Activated CD4-positive, alpha-beta memory T cell treated with anti-CD3 and anti-CD28 coated beads for 36 hours (primary cell): ENCODE results near the gene AIF1. TPM values are rescaled to one million over a fixed set of nuclear protein-coding genes. Genes with fewer than 3 reads are reported as not detected.

Experiments used
- CTCF ChIA-PET: fragments of 350-600 bp; sonication (Branson Sonifier 250); formaldehyde crosslinking; loops from one replicate; lab custom pipeline; 2021; ENCODE audit warnings: antibody characterized with exemption, inconsistent platforms; lab: Charles Lee
- POLR2A ChIA-PET: fragments of 350-600 bp; sonication (Branson Sonifier 250); formaldehyde crosslinking; loops from one replicate; lab custom pipeline; 2021; ENCODE audit warnings: antibody characterized with exemption; lab: Charles Lee
- DNase-seq: peaks from one replicate; pipeline ENCODE4 v3.0.0-alpha.2; 2020
- H3K27ac Mint-ChIP-seq: one replicate; pipeline ENCODE4 v1.8.0; 2021; ENCODE audit warnings: mixed read lengths
- H3K27me3 Mint-ChIP-seq: one replicate; pipeline ENCODE4 v1.8.0; 2021; ENCODE audit warnings: mixed read lengths
- H3K36me3 Mint-ChIP-seq: one replicate; pipeline ENCODE4 v1.8.0; 2021; ENCODE audit warnings: mixed read lengths
- H3K4me1 Mint-ChIP-seq: one replicate; pipeline ENCODE4 v1.8.0; 2021; ENCODE audit warnings: low read depth, mixed read lengths
- H3K4me3 Mint-ChIP-seq: one replicate; pipeline ENCODE4 v1.8.0; 2021; ENCODE audit warnings: mild to moderate bottlenecking, mixed read lengths
- H3K9me3 Mint-ChIP-seq: one replicate; pipeline ENCODE4 v1.8.0; 2021; ENCODE audit warnings: mixed read lengths
- intact Hi-C: fragments of 100-400 bp; cut with micrococcal nuclease; formaldehyde crosslinking; loops from one replicate; pipeline ENCODE4 v1.15.1; 2023
- total RNA-seq, 2 experiments: library from RNA; stranded (reverse); gene quantifications; one replicate each; pipeline ENCODE4 v1.2.3, GENCODE V29; 2021

The AIF1 gene
- total RNA-seq, 2 experiments from 2014 or later, result 26.1 to 29.0 TPM

DNA sequence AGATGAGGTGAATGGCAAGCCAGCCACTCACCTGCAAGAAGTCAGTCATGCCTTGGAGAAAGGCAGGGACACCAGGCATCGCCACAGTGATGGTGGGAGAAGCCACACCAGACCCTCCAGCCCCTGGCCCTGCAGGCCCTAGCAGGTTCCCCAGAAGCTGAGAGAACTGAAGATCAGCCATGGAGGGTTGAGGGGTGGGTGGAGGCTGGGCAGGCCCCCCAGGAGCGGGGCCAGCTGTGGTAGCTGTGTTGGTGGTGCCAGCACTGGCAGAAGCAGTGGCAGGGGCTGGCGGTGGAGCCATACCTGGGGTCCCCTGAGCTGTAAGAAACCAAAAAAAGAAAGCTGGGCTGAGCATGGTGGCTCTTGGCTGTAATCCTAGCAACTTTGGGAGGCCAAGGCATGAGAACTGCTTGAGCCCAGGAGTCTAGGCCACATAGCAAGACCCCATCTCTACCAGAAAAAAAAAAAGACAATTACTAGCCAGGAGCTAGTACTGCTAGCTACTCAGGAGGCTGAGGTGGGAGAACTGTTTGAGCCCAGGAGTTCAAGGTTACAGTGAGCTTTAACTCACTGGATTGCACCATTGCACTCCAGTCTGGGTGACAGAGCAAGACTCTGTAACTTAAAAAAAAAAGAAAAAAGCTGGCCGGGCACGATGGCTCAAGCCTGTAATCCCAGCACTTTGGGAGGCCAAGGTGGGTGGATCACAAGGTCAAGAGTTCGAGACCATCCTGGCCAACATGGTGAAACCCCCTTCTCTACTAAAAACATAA lies 27.9 kb downstream of the AIF1 start:
- Mint-ChIP-seq H3K4me1 (peaks cover 5% of the 10 kb centered on the region), H3K9me3 (no peaks in the 10 kb centered on the region), H3K27ac (peak overlapping the region; percentile 25), H3K4me3 (no peak overlapping the region), H3K36me3 (peaks cover 45% of the 10 kb centered on the region), H3K27me3 (no peaks in the 10 kb centered on the region)
- no peak for DNase-seq
- intact Hi-C loops, result no loop called here
- ChIA-PET CTCF (interaction anchor here (0.7 to 1.4 kb wide), 2 partner anchors 46 to 47 kb away, joined by 3 read pairs; no protein-coding TSS in a partner anchor), POLR2A (interaction anchor here (0.6 kb wide), 1 partner anchor 78 kb away, joined by 3 read pairs; no protein-coding TSS in a partner anchor)

DNA sequence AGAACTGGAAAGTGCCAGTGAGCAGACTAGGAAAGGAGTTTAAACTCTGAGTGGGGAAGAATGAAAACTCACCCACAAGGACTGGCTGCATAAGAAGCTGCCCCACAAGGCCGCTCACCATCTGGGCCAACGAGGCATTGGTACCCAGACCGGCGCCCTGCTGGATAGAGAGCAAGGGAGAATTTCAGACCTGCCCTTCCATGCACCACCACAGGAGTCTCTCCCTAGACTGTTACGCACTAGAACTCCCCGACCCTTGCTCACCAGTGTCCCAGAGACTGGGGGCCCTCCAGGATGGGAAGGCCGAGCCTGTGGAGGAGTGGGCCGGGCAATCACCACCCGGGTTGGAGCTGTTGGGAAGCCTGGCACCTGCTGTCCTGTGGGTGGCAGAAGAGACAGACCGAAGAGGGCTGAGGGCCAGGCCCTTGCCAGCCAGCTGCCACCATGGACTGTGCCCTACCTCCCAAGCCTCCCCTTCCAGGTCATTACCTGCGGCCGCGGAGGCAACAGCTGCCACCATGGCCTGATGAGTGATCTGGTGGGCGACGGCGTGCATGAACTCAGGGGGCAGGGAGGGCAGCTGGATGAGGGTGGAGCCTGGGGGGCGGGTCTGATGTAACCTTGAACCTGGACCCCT lies 28.9 kb downstream of the AIF1 start:
- Mint-ChIP-seq H3K4me3 (no peak overlapping the region), H3K27ac (peak overlapping the region; percentile 33), H3K36me3 (peaks cover 51% of the 10 kb centered on the region), H3K27me3 (no peaks in the 10 kb centered on the region), H3K4me1 (peaks cover 8% of the 10 kb centered on the region), H3K9me3 (no peaks in the 10 kb centered on the region)
- DNase-seq, result no peak
- ChIA-PET POLR2A (interaction anchor here (0.6 to 1.8 kb wide), 2 partner anchors 17 to 79 kb away, joined by 3 to 4 read pairs; no protein-coding TSS in a partner anchor), CTCF (interaction anchor here (0.7 to 1.4 kb wide), 2 partner anchors 46 to 47 kb away, joined by 3 read pairs; no protein-coding TSS in a partner anchor)
- intact Hi-C loops, result no loop called here

DNA sequence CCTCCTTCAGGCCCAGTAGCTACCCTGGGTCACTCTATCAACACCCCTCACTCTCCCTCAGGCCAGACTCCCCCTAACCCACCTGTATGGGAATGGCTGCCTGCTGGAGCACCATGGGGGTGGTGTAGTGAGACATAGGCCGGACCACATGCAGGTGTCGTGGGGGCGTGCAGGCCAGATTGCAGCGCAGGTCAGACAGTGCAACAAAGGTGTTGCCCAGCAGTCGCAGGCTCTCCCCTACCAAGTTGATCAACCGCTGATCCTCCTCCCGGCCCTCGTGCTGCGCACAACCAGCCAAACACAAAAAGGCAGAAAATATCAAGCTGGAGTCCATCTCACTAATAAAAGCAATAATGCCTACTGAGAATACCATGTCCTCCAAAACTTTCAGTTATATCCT lies 30.3 kb downstream of the AIF1 start:
- Mint-ChIP-seq H3K27ac (peak overlapping the region; percentile 49), H3K27me3 (no peaks in the 10 kb centered on the region), H3K36me3 (peaks cover 51% of the 10 kb centered on the region), H3K9me3 (no peaks in the 10 kb centered on the region), H3K4me1 (peaks cover 12% of the 10 kb centered on the region), H3K4me3 (no peak overlapping the region)
- intact Hi-C loops, result no loop called here
- CTCF ChIA-PET, result interaction anchor here (0.6 kb wide), 1 partner anchor 1719 kb away, joined by 3 read pairs; no protein-coding TSS in a partner anchor
- POLR2A ChIA-PET, result interaction anchor here (1.8 kb wide), 1 partner anchor 18 kb away, joined by 4 read pairs; no protein-coding TSS in a partner anchor
- no peak for DNase-seq

DNA sequence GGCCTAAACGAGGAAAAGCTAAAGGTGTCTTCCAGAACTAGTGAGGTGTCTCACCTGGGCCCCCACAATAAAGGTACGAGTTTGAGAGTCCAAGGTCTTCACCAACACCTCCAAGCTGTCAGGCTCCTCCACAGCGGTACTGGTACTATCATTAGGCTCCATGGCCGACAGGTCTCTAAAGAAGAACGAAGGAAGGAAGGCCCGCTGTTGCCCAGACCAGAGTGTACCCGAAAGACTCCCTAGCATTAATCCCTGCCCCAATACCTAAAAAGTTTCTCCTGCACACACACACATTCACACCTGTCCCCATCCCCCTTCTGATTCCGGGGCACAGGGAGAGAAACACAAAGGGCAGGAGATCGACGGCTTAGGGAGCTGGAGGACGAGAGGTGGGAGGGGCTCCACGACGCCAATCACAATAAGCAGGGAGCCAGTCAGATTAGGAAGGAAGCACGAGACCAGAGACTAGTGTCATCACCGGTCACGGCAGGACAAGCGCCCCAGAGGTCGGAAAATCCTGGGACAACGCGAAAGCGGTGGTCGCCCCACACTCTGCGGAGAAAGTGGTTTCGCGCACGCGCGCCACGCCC lies 36.7 kb downstream of the AIF1 start:
- Mint-ChIP-seq H3K36me3 (peaks cover 42% of the 10 kb centered on the region), H3K4me1 (peaks cover 41% of the 10 kb centered on the region), H3K27ac (peak overlapping the region; percentile 99), H3K4me3 (peak overlapping the region; percentile 94), H3K9me3 (no peaks in the 10 kb centered on the region), H3K27me3 (no peaks in the 10 kb centered on the region)
- peak; percentile 82 for DNase-seq
- CTCF ChIA-PET, result interaction anchor here (0.6 to 2.2 kb wide), 11 partner anchors 10 to 211 kb away, joined by 3 to 10 read pairs (median 5); partner anchors contain the start of genes ATP6V1G2, GPANK1, HSPA1B and LSM2
- POLR2A ChIA-PET, result interaction anchor here (0.7 to 6.1 kb wide), 18 partner anchors 11 to 318 kb away, joined by 3 to 92 read pairs (median 4); partner anchors contain the start of genes C6orf47, CLIC1, CSNK2B and DDX39B
- intact Hi-C loops, result loop anchor here (1.0 to 5.0 kb wide), 7 partner anchors 9 to 159 kb away; partner anchors contain the start of genes C6orf47, DDX39B, NFKBIL1 and PRRC2A

DNA sequence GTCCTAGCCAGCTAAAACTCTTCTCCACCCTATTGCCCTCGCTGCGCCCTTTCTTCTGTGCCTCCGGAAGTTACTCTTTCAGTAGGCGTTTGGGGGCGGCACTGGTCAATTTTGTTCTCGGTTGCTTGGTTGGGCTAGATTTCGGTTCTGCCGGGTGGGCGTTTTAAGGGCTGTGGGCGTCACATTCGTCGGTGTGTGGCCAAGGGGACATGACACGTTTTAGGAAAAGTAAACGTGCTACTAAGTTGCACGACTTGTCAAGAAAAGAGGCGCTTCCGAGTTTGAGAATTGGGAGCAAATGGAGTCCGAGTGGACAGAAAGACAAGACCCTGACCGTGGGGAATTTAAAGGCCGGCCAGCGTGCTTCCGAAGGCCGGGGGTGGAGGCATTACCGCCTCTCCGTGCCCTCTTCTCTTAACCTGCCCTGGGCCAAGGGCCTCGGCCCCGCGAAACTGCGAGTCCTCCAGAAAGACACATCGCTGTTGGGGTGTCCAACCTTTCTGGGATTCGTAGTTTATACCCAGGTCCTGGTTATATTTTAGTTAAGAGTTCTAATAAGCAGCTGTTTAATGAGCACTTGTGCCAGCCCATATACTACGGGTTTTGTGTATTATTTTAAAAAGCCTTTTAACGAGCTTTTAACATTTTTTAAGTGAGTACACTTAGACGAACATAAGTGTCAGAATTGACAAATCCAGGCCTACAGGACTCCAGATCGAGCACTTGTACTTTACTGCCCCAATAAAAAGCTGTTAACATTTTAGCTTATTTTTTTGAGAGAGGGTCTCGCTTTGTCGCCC lies 38.1 kb downstream of the AIF1 start:
- intact Hi-C loops, result loop anchor here (1.0 to 5.0 kb wide), 7 partner anchors 7 to 161 kb away; partner anchors contain the start of genes C6orf47, DDX39B, NFKBIL1 and PRRC2A
- CTCF ChIA-PET, result interaction anchor here (0.7 to 2.3 kb wide), 7 partner anchors 8 to 174 kb away, joined by 3 to 10 read pairs (median 5); partner anchors contain the start of genes DDX39B, GPANK1 and HSPA1B

DNA sequence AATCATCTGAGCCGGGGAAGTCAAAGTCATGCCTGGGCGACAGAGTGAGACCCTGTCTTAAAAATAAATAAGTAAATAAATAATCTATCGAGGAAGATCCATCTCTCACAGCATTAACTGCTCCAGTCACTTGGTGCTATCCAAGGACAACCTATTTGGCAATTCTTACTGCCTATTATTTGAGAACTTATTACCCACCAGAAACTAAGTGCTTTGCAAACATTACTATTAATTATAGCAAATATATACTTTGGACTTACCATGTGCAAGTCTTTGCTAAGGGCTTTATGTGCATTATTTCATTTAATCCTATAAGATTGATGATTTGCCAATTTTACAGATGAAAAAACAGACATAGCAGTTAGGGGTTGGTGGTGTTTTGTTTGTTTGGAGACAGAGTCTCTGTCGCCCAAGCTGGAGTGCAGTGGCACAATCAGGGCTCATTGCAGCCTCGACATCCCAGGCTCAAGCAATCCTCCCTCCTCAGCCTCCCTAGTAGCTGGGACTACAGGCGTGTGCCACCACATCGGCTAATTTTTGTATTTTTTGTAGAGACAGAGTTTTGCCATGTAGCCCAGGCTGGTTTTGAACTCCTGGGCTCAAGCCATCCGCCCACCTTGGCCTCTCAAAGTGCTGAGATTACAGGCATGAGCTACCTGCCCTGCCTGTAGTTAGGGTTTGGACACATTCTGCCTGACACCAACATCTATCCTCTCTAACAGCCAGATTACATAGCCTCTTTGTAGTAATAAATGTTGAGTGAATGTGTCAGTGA lies 39.7 kb downstream of the AIF1 start:
- ChIA-PET CTCF (interaction anchor here (1.2 to 2.3 kb wide), 3 partner anchors 10 to 109 kb away, joined by 3 to 8 read pairs (median 4); partner anchors contain the start of genes ATP6V1G2, GPANK1 and LTB), POLR2A (interaction anchor here (1.0 to 6.1 kb wide), 2 partner anchors 8 to 180 kb away, joined by 5 to 92 read pairs; partner anchors contain the start of genes C6orf47, CSNK2B and GPANK1)
- intact Hi-C loops, result loop anchor here (5.0 kb wide), 1 partner anchor 162 kb away; no protein-coding TSS in a partner anchor
- no peaks in the 10 kb centered on the region for H3K9me3 Mint-ChIP-seq
- H3K36me3 Mint-ChIP-seq, result peaks cover 35% of the 10 kb centered on the region
- H3K27ac Mint-ChIP-seq, result no peak overlapping the region
- H3K4me1 Mint-ChIP-seq, result peaks cover 61% of the 10 kb centered on the region
- H3K4me3 Mint-ChIP-seq, result no peak overlapping the region
- DNase-seq, result no peak
- H3K27me3 Mint-ChIP-seq, result no peaks in the 10 kb centered on the region

More for the DNA sequence above, 38.1 kb downstream of the AIF1 start:
- Mint-ChIP-seq H3K4me1 (peaks cover 54% of the 10 kb centered on the region), H3K27ac (peak overlapping the region; percentile 99), H3K9me3 (no peaks in the 10 kb centered on the region), H3K4me3 (peak overlapping the region; percentile 94), H3K27me3 (no peaks in the 10 kb centered on the region), H3K36me3 (peaks cover 41% of the 10 kb centered on the region)
- POLR2A ChIA-PET, result interaction anchor here (0.7 to 6.1 kb wide), 12 partner anchors 10 to 317 kb away, joined by 3 to 92 read pairs (median 4); partner anchors contain the start of genes ABHD16A, C6orf47, CSNK2B and DDX39B
- peak; percentile 92 for DNase-seq

DNA sequence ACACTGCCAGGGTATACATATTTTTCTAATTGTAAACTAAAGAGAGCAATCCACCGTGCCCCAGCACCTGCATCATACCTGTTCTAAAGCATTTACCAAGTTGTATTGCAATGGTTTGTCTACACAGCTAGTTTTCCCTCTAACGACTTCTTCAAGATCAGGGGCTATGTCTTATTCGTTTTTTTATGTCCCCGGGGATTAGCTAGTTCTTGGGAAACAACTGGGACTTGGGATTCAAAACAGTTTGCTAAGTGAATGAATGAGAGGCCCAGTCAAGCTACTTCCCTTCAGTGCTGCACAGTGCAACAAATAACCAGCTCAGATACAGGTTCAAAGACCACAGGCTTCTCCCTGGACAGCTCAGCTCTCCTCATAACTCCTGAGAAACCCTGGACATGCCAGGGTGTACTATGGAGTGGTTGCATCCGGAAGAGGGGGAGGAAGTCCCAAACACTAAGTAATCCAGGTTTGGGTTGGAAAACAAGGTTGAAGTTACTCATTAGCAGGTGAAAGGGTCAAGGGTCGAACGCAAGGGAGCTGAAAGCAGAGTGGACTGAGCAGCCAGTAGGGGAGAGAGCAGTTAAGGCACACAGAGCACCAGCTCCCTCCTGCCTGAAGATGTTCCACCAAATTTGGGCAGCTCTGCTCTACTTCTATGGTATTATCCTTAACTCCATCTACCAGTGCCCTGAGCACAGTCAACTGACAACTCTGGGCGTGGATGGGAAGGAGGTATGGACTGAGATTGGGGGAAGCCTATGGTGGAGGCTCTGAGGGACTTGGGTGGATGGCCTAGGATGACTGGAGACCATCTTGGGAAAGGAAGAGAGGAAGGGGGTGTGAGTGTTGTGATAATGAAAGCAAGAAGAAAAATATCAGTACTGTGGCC lies 40.6 kb downstream of the AIF1 start, which contains the start of gene APOM:
APOM (plus strand) TSS at position 546 of the 889 bp plus-strand sequence; CDS start at position 619, 73 bp downstream.
- Mint-ChIP-seq H3K36me3 (peaks cover 41% of the 10 kb centered on the region), H3K27me3 (no peaks in the 10 kb centered on the region), H3K9me3 (no peaks in the 10 kb centered on the region), H3K4me1 (peaks cover 59% of the 10 kb centered on the region), H3K27ac (peak within 1 kb of the TSS; percentile 39), H3K4me3 (no peak within 1 kb of the TSS)
- no peak for DNase-seq
- intact Hi-C loops, result no loop called here
- ChIA-PET CTCF (interaction anchor here (1.2 to 1.4 kb wide), 2 partner anchors 74 to 110 kb away, joined by 3 to 4 read pairs; partner anchors contain the start of genes ATP6V1G2 and LTB), POLR2A (interaction anchor here (6.1 kb wide), 1 partner anchor 7 kb away, joined by 92 read pairs; the partner anchor contains the start of genes C6orf47, CSNK2B and GPANK1)

DNA sequence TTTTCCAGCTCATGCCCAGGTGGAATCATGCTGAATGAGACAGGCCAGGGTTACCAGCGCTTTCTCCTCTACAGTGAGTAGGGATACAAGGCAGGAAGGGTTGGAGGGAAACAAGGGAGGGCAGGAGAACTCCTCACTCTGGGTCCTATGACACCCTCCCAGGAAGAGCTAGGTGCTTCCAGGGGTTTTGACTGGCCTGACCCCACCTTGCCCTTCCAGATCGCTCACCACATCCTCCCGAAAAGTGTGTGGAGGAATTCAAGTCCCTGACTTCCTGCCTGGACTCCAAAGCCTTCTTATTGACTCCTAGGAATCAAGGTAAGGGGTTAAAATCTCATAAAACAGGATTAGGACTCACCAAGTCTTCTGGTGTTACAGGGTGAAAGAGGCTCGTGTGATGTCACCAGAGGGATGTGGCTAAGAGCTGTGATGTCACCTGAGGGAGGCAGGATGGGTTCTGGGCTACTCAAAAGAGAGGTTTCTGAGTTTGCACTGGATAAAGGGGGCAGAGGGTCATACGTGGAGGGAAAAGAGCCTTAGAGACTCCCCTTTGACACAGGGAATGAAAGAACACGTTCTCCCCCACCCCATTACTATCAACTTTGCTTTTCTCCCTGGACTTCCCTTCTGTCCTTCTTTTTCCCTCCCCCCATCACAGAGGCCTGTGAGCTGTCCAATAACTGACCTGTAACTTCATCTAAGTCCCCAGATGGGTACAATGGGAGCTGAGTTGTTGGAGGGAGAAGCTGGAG lies 42.5 kb downstream of the AIF1 start:
- intact Hi-C loops, result no loop called here
- H3K27me3 Mint-ChIP-seq, result no peaks in the 10 kb centered on the region
- H3K36me3 Mint-ChIP-seq, result peaks cover 40% of the 10 kb centered on the region
- H3K27ac Mint-ChIP-seq, result peak overlapping the region; percentile 95
- no peaks in the 10 kb centered on the region for H3K9me3 Mint-ChIP-seq
- CTCF ChIA-PET, result interaction anchor here (1.2 kb wide), 1 partner anchor 112 kb away, joined by 3 read pairs; no protein-coding TSS in a partner anchor
- H3K4me1 Mint-ChIP-seq, result peaks cover 65% of the 10 kb centered on the region
- H3K4me3 Mint-ChIP-seq, result peak overlapping the region; percentile 50
- peak; percentile 60 for DNase-seq
- POLR2A ChIA-PET, result interaction anchor here (0.8 to 1.4 kb wide), 3 partner anchors 82 to 170 kb away, joined by 3 to 5 read pairs (median 3); partner anchors contain the start of genes HSPA1B and MSH5
